Measurements from ENCODE around the gene CSNK1A1L. TPM values are rescaled to one million over a fixed set of nuclear protein-coding genes. Genes with fewer than 3 reads are reported as not detected.
A peak's percentile ranks its signal among the peaks of the same experiment; 100 is the strongest.

The CSNK1A1L gene
- total and polyA plus RNA-seq, 2 of the 13 experiments (the other 11 are each of a cell fraction or from before 2014, with no cell fraction given): not detected

DNA sequence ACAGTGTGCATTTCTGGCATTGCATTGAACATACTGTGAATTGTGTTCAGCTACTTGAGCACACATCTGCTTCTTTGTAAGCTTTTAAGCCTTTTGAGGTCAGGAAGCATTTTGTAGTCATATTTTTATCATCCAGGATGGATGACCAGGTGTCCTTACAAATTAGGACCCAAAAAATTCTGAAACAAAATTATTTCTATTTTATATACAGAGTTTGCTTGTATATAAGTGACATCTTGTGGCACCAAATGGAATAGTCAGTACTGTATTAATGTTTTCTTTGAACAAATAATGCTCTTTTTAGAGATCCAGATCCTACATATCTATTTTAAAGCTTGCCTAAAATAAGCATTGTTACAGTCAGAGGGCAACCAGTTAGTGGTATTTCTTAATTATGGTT lies 36.5 kb downstream of the CSNK1A1L start:
- no peaks in the 10 kb centered on the region for H4K20me1 ChIP-seq (ENCODE audit: insufficient read depth, low read length)
- ATAC-seq: peak; percentile 33
- H3K4me2 ChIP-seq (ENCODE audit: low read depth, low read length): peak overlapping the region; percentile 80
- no peaks in the 10 kb centered on the region for H3K79me2 ChIP-seq (ENCODE audit: insufficient read depth, low read length)
- H3K4me3 ChIP-seq (replicated peaks in 1 of 3; ENCODE audit: insufficient read depth in 1 of 3, low read depth in 2 of 3, low read length in 3 of 3): peak overlapping the region; percentile 35 to 72 (median 41)
- POLR2A ChIA-PET: no interaction called here
- no peaks in the 10 kb centered on the region for H3K36me3 ChIP-seq (replicated peaks in 1 of 2; ENCODE audit: control insufficient read depth in 1 of 2, insufficient read depth in 2 of 2, low read length in 2 of 2)
- no peak overlapping the region for H3K27ac ChIP-seq (ENCODE audit: extremely low read length, insufficient read depth, low read length)
- DNase-seq (ENCODE audit: low spot score): no peak
- intact Hi-C loops (cut with micrococcal nuclease; ENCODE audit: unreplicated experiment): loop anchor here (1.0 to 2.0 kb wide), 2 partner anchors 10 to 70 kb away; partner anchors contain the start of genes ALG5 and SUPT20H
- no TSS peak for BruUV-seq (replicated peaks)
- CTCF ChIA-PET (ENCODE audit: low intra/inter-chr PET ratio, low total read pairs): no interaction called here
- peaks cover 15% of the 10 kb centered on the region for H3K4me1 ChIP-seq (ENCODE audit: insufficient read depth, low read length)
- H2AFZ ChIP-seq (ENCODE audit: low read length): no peak overlapping the region
- no peak for FAIRE-seq
- in situ Hi-C loops (cut with HindIII; ENCODE audit: extremely low pct_ligation_motif_present, low pct_unique_long_range_greater_than_20kb): no loop called here
- peaks cover 0 to 11% of the 10 kb centered on the region in 2 experiments; a peak in 1 of 5 replicates for H3K27me3 ChIP-seq (ENCODE audit: control insufficient read depth in 1 of 2, insufficient read depth in 2 of 2, low read length in 2 of 2)
- H3K9me3 ChIP-seq (ENCODE audit: low read length): no peaks in the 10 kb centered on the region
- H3K9ac ChIP-seq (ENCODE audit: insufficient read depth, low read depth, low read length): no peak overlapping the region
- no peak for TF ChIP-seq HES4 (CRISPR knock-in tag; IDR thresholded peaks at IDR 0.05; ENCODE audit: borderline replicate concordance)
- peak; percentile 54; the same call in 1 of the 2 replicates for TF ChIP-seq KDM5A (IDR thresholded peaks at IDR 0.05; ENCODE audit: borderline replicate concordance, low read length)
- TF ChIP-seq SOX6 (IDR thresholded peaks at IDR 0.05): no peak
- TF ChIP-seq SOX6 (CRISPR knock-in tag; IDR thresholded peaks at IDR 0.05): no peak
- TF ChIP-seq HHEX (CRISPR knock-in tag; IDR thresholded peaks at IDR 0.05): no peak
- no peak for TF ChIP-seq AGO1 (IDR thresholded peaks at IDR 0.05; ENCODE audit: low read depth, low read length, poor library complexity, severe bottlenecking)
- no peak for TF ChIP-seq DZIP1 (CRISPR knock-in tag; IDR thresholded peaks at IDR 0.05)
- TF ChIP-seq, protein P1, sequence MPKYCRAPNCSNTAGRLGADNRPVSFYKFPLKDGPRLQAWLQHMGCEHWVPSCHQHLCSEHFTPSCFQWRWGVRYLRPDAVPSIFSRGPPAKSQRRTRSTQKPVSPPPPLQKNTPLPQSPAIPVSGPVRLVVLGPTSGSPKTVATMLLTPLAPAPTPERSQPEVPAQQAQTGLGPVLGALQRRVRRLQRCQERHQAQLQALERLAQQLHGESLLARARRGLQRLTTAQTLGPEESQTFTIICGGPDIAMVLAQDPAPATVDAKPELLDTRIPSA (CRISPR knock-in tag; IDR thresholded peaks at IDR 0.05; ENCODE audit: borderline replicate concordance): no peak
- TF ChIP-seq, protein P2, sequence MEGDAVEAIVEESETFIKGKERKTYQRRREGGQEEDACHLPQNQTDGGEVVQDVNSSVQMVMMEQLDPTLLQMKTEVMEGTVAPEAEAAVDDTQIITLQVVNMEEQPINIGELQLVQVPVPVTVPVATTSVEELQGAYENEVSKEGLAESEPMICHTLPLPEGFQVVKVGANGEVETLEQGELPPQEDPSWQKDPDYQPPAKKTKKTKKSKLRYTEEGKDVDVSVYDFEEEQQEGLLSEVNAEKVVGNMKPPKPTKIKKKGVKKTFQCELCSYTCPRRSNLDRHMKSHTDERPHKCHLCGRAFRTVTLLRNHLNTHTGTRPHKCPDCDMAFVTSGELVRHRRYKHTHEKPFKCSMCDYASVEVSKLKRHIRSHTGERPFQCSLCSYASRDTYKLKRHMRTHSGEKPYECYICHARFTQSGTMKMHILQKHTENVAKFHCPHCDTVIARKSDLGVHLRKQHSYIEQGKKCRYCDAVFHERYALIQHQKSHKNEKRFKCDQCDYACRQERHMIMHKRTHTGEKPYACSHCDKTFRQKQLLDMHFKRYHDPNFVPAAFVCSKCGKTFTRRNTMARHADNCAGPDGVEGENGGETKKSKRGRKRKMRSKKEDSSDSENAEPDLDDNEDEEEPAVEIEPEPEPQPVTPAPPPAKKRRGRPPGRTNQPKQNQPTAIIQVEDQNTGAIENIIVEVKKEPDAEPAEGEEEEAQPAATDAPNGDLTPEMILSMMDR (CRISPR knock-in tag; IDR thresholded peaks at IDR 0.05): peak; percentile 42
- TF ChIP-seq ZSCAN31 (CRISPR knock-in tag; IDR thresholded peaks at IDR 0.05; ENCODE audit: low read depth): no peak
- no peak for TF ChIP-seq TFAP4 (IDR thresholded peaks at IDR 0.05; ENCODE audit: borderline replicate concordance, low read depth)
- no peak for TF ChIP-seq ZNF605 (CRISPR knock-in tag; IDR thresholded peaks at IDR 0.05)
- no peak for TF ChIP-seq ZNF503 (CRISPR knock-in tag; IDR thresholded peaks at IDR 0.05)
- TF ChIP-seq DPF2 (CRISPR knock-in tag; IDR thresholded peaks at IDR 0.05; ENCODE audit: borderline replicate concordance, low read depth): no peak
- no peak for TF ChIP-seq HMG20A (CRISPR knock-in tag; IDR thresholded peaks at IDR 0.05; ENCODE audit: borderline replicate concordance)
- TF ChIP-seq ATF4 (CRISPR knock-in tag; IDR thresholded peaks at IDR 0.05): no peak
